Fibroblast of skin of right quadriceps (primary cell): ENCODE data around the gene FTSJ1.

Source experiments
- DNase-seq: peaks from one replicate; pipeline ENCODE4 v3.0.0-alpha.2; 2013

The FTSJ1 gene

DNA sequence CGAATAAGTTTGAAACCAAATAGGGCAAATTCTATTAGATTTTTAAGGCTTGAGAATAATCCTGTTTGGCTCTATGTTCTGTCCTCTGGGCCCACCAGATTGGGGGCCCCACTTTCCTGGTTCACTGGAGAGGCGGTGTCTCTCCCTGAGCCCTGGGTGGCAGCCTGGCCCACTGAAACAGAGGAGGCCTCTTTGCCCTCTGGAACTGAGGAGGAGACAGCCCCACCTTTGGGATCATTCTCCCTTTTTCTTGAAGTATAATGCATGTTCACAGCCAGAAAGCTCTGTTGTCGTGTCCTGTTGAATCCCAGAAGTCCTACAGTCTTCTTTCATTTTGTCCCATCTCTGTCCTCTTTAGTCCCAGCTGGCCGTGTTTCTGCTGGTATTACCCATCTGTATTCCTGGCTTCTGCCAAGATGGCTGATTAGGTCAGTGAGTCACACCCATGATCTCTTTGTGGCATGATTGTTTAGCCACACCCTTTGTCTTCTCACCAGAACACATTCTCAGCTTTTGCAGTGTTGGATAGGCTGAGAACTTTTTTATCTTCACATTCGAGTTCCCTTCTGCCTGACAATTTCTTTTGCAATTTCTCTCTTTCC, 55.5 kb downstream of the FTSJ1 start:
- peak; percentile 54 for DNase-seq

GRCh38 chrX:48532161-48532560, 56.2 kb downstream of the FTSJ1 start:
- no peak for DNase-seq

DNA sequence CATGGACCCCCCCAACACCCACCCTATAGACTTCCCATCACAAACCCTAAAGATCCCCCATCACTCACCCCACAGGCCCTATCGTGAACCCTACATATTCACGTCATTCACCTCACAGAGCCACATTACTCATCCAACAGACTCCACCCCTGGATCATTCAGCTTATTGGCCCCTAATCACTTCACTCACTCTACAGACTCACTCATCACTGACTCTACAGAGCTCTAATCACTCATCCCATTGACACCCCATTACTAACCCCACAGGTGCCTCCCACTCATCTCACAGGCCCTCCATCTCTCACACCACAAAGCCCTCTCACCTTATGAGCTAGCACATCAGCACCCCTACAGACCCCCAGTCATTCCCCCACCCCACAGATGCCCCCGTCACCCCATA, 57.2 kb downstream of the FTSJ1 start:
- no peak for DNase-seq
